Loucy (cell line): ENCODE measurements around the gene IL21R.

ENCODE experiments used
- CTCF ChIP-seq: fragments of 200-600 bp; sonication (generic); conservative IDR thresholded peaks from 2 replicates; pipeline ENCODE4 v1.5.1; 2014; ENCODE audit warnings: mild to moderate bottlenecking, antibody characterized with exemption, low read length
- EZH2phosphoT487 ChIP-seq: fragments of 200-600 bp; IDR thresholded peaks from 2 replicates; pipeline ENCODE4 v1.6.1; 2018; ENCODE audit warnings: antibody characterized with exemption, mild to moderate bottlenecking, moderate library complexity, borderline replicate concordance

- TF ChIP-seq CTCF (no peak), EZH2phosphoT487 (no peak)
Measured at GRCh38 chr16:27363797-27364196, 38.2 kb upstream of the IL21R start.
